Central memory CD4-positive, alpha-beta T cell (primary cell): ENCODE data around the gene MSI2.

Experiments used
- DNase-seq: peaks from one replicate; pipeline ENCODE4 v3.0.0; 2022

MSI2 gene

GRCh38 chr17:57629886-57630285 lies 373.6 kb downstream of the MSI2 start:
- DNase-seq = no peak

GRCh38 chr17:57630736-57631135 lies 374.4 kb downstream of the MSI2 start:
- DNase-seq = no peak

GRCh38 chr17:57631871-57632270 lies 375.5 kb downstream of the MSI2 start:
- no peak for DNase-seq

- no peak for DNase-seq
Observed at GRCh38 chr17:57632294-57632693, 376.0 kb downstream of the MSI2 start.

GRCh38 chr17:57633236-57633635 lies 376.9 kb downstream of the MSI2 start:
- no peak for DNase-seq

- no peak for DNase-seq
Observed at GRCh38 chr17:57634713-57635465, 378.6 kb downstream of the MSI2 start.

GRCh38 chr17:57636274-57636673 lies 380.0 kb downstream of the MSI2 start:
- no peak for DNase-seq

GRCh38 chr17:57636985-57637665 lies 380.8 kb downstream of the MSI2 start:
- DNase-seq = no peak

GRCh38 chr17:57637666-57638010 lies 381.3 kb downstream of the MSI2 start:
- no peak for DNase-seq

- DNase-seq = no peak
Observed at GRCh38 chr17:57638284-57638683, 382.0 kb downstream of the MSI2 start.

GRCh38 chr17:57639381-57639780 lies 383.1 kb downstream of the MSI2 start:
- DNase-seq = no peak

GRCh38 chr17:57640079-57640478 lies 383.8 kb downstream of the MSI2 start:
- no peak for DNase-seq

- DNase-seq = no peak
Observed at GRCh38 chr17:57641761-57642160, 385.4 kb downstream of the MSI2 start.

- DNase-seq = no peak
Observed at GRCh38 chr17:57643062-57643461, 386.7 kb downstream of the MSI2 start.

- no peak for DNase-seq
Observed at GRCh38 chr17:57644326-57644725, 388.0 kb downstream of the MSI2 start.

- DNase-seq = no peak
Observed at GRCh38 chr17:57645950-57646665, 389.8 kb downstream of the MSI2 start.

GRCh38 chr17:57648720-57649119 lies 392.4 kb downstream of the MSI2 start:
- no peak for DNase-seq

GRCh38 chr17:57649191-57649590 lies 392.9 kb downstream of the MSI2 start:
- no peak for DNase-seq

- DNase-seq = no peak
Observed at GRCh38 chr17:57649731-57650484, 393.6 kb downstream of the MSI2 start.

- no peak for DNase-seq
Observed at GRCh38 chr17:57650548-57650947, 394.2 kb downstream of the MSI2 start.

- DNase-seq = no peak
Observed at GRCh38 chr17:57651451-57651850, 395.1 kb downstream of the MSI2 start.

GRCh38 chr17:57651996-57652395 lies 395.7 kb downstream of the MSI2 start:
- no peak for DNase-seq

GRCh38 chr17:57652811-57653210 lies 396.5 kb downstream of the MSI2 start:
- no peak for DNase-seq
